Measurements from ENCODE around the gene C19orf73. TPM values are rescaled to one million over a fixed set of nuclear protein-coding genes. Genes with fewer than 3 reads are reported as not detected.

Gene C19orf73
- total and polyA plus RNA-seq, 9 of the 15 experiments (the other 6 are each of a cell fraction or from before 2014, with no cell fraction given): 0.08 to 7.4 (median 1.4) TPM

DNA sequence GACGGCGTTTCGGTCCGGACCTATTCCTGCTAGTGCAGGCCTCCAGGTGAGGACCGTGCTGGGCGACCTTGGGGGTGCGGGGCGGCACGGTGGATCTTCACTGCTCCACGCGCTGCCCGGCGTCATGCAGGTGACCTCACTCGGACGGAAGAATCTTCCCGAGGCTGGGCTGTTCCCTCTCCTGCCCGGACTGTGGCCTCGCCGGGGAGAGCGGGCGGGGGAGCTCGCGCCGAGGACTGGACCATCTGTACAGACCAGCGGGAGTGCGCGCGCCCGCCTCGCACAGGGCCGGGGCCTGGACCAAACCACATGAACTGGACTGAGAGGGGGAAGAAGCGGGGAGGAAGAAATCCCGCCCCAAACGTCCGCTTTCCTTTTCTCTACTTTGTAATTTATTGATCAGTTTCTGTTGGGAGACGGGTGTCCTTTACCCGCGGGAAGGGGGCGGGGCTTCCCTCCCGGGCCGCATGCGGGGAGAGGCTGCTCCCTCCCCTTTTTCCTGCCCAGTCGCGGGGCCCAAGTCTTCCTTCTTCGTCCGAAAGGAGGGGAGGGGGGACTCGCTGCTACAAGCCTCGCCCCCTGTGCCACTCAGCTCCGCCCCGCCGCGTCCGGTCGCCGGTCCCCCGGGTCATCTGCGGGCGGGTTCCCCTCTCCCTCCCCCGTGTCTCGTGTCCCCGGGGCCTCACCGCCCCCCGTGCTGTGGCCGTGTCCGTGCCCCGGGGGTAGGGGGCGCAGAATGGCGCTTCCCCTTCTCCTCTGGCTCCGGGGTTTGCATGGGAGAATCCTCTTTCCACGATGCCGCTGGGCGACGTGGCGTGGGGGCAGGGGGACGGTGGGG, 31.4 kb upstream of the C19orf73 start (continued):
- TF ChIP-seq, protein P1, sequence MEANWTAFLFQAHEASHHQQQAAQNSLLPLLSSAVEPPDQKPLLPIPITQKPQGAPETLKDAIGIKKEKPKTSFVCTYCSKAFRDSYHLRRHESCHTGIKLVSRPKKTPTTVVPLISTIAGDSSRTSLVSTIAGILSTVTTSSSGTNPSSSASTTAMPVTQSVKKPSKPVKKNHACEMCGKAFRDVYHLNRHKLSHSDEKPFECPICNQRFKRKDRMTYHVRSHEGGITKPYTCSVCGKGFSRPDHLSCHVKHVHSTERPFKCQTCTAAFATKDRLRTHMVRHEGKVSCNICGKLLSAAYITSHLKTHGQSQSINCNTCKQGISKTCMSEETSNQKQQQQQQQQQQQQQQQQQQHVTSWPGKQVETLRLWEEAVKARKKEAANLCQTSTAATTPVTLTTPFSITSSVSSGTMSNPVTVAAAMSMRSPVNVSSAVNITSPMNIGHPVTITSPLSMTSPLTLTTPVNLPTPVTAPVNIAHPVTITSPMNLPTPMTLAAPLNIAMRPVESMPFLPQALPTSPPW (CRISPR knock-in tag; IDR thresholded peaks at IDR 0.05): peak; percentile 81
- TF ChIP-seq SIN3A (IDR thresholded peaks at IDR 0.05; ENCODE audit: borderline replicate concordance in 2 of 2, control insufficient read depth in 1 of 2, low read depth in 2 of 2, low read length in 2 of 2) (peak in 1 of 2 experiments; percentile 5; a peak in 1 of 4 replicates), KLF10 (CRISPR knock-in tag; IDR thresholded peaks at IDR 0.05) (no peak), RHOXF2B (CRISPR knock-in tag; conservative IDR thresholded peaks at IDR 0.05) (no peak), SREBF1 (IDR thresholded peaks at IDR 0.05; ENCODE audit: borderline replicate concordance, low read depth, low read length) (peak; percentile 82; the same call in 1 of the 2 replicates), ZNF551 (CRISPR knock-in tag; IDR thresholded peaks at IDR 0.05) (no peak), JUN (IDR thresholded peaks at IDR 0.05; ENCODE audit: borderline replicate concordance, low read depth, low read length) (0 out of 2 replicates have a peak, but pooled peaks have one; percentile 3), JUN (CRISPR knock-in tag; IDR thresholded peaks at IDR 0.05; ENCODE audit: borderline replicate concordance) (no peak), ETV1 (tag; conservative IDR thresholded peaks at IDR 0.05; ENCODE audit: low read depth) (no peak; the same call in 1 of the 2 replicates), CBX8 (IDR thresholded peaks at IDR 0.05; ENCODE audit: borderline replicate concordance, extremely low read depth, low read depth, low read length, poor library complexity, severe bottlenecking) (no peak), MBD2 (IDR thresholded peaks at IDR 0.05; ENCODE audit: borderline replicate concordance, low read depth) (peak; percentile 92)

Measured in K562 (cell line).